GM18517 (cell line): ENCODE data around the gene AMPD3.

Experiments
- ATAC-seq: cut with Tn5 transposase; IDR thresholded peaks from one replicate; pipeline ENCODE4 v1.9.1; 2021; ENCODE audit warnings: mild to moderate bottlenecking, moderate library complexity; ENCODE audit not compliant: unreplicated experiment

Gene AMPD3

GRCh38 chr11:10486161-10486840 is 31.2 kb downstream of the AMPD3 start:
- ATAC-seq = no peak

GRCh38 chr11:10487002-10487647 is 32.1 kb downstream of the AMPD3 start:
- no peak for ATAC-seq

GRCh38 chr11:10488121-10488933 is 33.3 kb downstream of the AMPD3 start:
- ATAC-seq = no peak

GRCh38 chr11:10488934-10489691 is 34.0 kb downstream of the AMPD3 start:
- ATAC-seq = peak; percentile 70

- ATAC-seq = no peak
These were observed 35.0 kb downstream of the AMPD3 start for GRCh38 chr11:10490032-10490397.

- ATAC-seq = no peak
These were observed 35.6 kb downstream of the AMPD3 start for GRCh38 chr11:10490398-10491241.

- no peak for ATAC-seq
These were observed 37.0 kb downstream of the AMPD3 start for GRCh38 chr11:10492084-10492483.

GRCh38 chr11:10493041-10493663 is 38.1 kb downstream of the AMPD3 start:
- ATAC-seq = no peak

GRCh38 chr11:10494636-10495463 is 39.8 kb downstream of the AMPD3 start:
- no peak for ATAC-seq

GRCh38 chr11:10495464-10495786 is 40.4 kb downstream of the AMPD3 start:
- no peak for ATAC-seq

- no peak for ATAC-seq
These were observed 41.4 kb downstream of the AMPD3 start for GRCh38 chr11:10496296-10496936.

- no peak for ATAC-seq
These were observed 42.4 kb downstream of the AMPD3 start for GRCh38 chr11:10497371-10498021.

GRCh38 chr11:10498022-10498400 is 42.9 kb downstream of the AMPD3 start:
- ATAC-seq = no peak

GRCh38 chr11:10498426-10499250 is 43.6 kb downstream of the AMPD3 start:
- no peak for ATAC-seq

GRCh38 chr11:10499452-10499851 is 44.4 kb downstream of the AMPD3 start:
- ATAC-seq = no peak

GRCh38 chr11:10499874-10500601 is 45.0 kb downstream of the AMPD3 start:
- no peak for ATAC-seq
